ENCODE data around the gene PVALB.

The PVALB gene

DNA sequence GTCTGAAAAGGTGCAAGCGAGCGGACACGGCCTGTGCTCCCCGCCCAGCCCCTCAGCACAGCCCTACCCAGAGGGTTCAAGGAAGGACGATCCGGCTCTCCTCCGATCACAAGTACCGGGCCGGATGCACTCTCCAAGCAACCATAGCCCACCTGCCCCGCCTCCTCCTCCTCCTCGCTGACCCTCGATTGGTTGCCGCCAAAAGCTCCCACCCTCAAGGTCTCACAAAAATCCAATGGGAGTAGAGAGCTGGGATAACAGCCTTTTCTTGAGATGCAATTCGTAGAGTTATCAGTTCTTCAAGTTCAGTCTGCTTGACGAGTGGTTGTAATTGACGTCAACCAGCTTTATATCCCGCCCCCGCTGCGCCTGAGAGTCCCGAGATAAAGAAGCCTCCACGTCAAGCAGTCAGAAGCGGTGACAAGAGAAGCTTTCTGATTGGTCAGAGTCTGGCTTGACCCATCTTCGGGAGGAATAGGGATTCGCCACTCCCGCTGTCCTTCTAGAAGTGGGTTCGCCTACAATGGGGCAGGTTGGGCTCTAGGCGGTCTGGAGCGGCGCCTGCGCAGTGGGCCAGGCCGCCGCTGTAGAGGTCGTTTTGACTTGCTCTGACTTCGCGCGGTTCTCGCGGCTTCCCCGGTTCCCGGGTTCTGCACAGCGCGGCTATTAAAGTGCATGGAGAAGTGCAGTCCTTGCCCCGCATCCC is 40.7 kb downstream of the PVALB start, which contains the start of gene IFT27:
Gene IFT27 (minus strand): TSS at position 156 of the 706 bp plus-strand sequence. CDS start 412 bp downstream, outside the sequence.
- in situ Hi-C loops (cut with MboI; ENCODE audit: low sequenced_read_pairs) = no loop called here

DNA sequence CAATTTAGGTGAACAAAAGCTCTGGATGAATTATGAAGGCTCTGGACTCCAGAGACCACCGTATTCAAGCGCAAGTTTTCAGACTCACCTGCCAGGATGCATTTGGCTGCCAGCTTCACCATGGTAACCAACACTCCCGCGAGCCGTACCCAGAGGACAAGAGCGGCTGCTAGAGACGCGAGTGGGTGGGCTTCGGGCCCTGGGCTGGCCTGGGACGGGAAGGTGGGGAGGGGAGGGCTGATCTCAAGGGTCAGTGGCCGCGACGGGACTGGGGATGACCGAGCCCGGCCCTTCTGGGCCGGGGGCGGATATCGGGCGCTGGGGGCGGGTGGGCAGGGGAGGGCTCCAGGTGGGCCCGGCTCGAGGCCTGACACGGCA is 41.3 kb downstream of the PVALB start:
- in situ Hi-C loops (cut with MboI; ENCODE audit: low sequenced_read_pairs) = no loop called here

DNA sequence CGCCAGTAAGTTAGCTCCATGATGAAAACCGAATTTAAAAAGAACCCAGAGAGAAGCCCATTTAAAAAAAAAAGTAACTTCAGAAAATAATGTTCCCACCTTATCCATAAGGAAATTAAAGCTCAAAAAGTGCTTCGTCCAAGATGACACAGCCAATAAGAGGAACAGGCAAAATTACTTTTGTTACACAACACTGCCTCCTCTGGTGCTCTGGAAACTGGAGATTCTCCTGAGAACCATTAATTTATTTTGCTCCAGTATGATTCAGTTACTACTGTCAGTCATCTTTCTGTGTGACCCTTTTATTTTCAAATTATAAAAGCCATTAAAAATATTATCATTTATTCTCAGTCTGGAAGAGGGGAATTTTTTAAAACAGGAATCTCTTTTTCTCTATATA is 42.9 kb downstream of the PVALB start:
- in situ Hi-C loops (cut with MboI; ENCODE audit: low sequenced_read_pairs) = no loop called here

GRCh38 chr22:36772451-36772850 is 44.4 kb downstream of the PVALB start:
- in situ Hi-C loops (cut with MboI; ENCODE audit: low sequenced_read_pairs) = no loop called here

DNA sequence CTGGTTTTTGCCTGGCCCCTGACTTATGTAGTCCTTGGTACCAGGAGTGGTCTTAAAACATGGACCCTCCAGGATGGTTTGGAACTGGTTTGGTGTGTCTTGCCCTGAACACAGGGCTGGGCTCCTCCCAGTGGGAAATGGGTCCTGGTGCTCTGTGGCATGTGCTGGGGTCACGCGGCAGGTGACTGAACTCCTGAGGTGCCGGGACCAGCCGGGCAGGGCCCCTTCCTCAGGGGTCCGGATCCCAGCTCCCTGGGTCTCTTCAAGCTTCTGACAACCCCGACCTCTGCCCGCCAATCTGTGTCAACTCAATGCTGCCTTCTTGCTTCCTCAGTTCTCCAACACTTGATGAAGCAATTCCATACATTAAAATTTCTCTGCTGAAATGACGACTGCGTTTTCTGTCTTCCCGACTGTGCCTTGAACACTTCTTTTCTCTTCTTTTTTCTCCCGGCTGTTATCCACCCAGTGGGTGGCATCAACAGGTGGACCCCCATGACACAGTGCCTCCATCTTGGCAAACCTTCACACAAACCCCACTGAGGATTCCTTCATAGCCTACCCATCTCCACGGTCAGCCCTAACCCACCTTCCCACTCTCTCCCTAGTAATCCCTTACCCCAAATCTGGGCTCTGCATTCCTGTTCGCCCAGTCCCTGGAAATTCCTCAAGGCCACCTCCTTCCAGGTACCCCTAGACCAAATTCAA is 45.3 kb downstream of the PVALB start:
- in situ Hi-C loops (cut with MboI; ENCODE audit: low sequenced_read_pairs) = no loop called here

- in situ Hi-C loops (cut with MboI; ENCODE audit: low sequenced_read_pairs) = no loop called here
Observed at GRCh38 chr22:36770513-36771231, 46.2 kb downstream of the PVALB start.

DNA sequence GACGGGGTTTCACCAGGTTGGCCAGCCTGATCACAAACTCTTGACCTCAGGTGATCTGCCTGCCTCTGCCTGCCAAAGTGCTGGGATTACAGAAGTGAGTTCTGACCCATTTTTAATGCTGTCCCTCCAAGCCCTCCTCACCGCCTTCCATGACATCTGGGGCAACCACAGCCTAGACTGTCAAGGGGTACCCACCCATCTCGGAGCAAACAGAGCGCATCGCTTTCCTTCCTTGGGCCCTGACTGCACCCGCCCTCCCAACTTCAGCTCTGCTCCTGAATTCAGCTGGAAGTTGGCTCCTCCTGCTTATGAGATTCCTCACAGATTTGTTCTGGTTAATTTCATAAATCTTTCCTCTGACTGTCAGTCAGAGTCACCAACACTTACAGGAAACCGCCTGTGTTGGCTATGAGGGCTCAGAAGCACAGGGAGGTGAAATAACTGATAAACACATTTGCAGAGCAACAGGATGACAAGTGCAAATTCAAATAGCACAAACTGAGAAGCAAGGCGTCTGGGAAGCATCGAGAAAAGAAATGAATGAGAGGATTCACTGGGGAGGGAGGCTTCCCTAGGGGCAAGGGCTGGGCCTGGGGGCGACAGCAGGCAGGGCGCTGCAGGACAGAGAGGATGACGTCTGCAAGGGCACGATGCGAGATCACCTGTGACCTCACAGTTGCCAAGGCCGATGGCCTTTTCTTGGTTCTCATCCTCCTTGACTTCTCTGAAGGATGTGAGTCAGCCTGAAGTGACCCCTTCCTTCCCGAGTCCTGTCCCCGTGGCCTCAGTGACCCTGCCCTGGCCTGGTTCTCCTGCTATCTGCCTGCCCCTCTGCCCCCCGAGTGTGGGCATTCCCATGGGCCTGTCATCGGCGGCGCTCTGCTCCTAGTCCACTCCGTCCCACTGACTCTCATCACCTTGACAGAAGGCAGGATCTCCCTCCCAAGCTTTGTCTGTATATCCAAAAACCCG is 47.0 kb downstream of the PVALB start:
- in situ Hi-C loops (cut with MboI; ENCODE audit: low sequenced_read_pairs) = no loop called here

GRCh38 chr22:36768616-36769015 is 48.2 kb downstream of the PVALB start:
- in situ Hi-C loops (cut with MboI; ENCODE audit: low sequenced_read_pairs) = no loop called here

- in situ Hi-C loops (cut with MboI; ENCODE audit: low sequenced_read_pairs) = no loop called here
Observed at GRCh38 chr22:36768141-36768540, 48.7 kb downstream of the PVALB start.

DNA sequence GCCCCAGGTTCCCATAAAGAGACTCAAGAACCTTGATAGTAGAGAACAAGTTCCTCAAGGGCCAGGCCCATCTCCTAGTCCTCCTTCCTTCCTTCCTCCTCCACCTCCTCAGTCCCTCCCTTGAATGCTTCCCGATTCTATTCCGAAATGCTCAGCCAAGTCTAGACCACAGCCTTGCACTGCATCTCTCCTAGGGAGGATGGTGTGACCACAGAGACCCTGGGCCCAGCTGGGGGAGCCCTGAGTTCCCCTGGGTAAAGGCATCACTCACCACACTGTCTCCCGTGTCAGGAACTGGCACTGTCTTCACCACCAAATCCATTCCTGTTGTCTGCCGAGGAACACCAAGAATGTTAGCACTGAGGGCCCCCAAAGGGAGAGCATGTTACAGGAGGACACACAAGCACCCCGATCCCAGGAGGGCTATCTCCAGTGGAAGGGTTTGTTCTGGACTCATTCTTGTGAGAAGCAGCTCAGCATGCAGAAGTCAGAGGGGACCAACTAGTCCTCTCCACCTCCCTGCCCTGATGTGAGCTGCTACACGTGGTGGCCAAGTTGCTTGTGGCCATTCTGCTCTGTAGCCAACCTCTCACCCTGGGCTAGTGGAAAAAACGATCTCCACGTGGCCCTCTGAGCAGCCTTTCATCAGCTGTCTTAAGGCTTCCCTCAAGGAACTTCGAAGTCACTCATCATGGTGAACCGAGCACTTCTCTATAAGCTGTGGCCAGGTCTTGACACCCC is 49.6 kb downstream of the PVALB start:
- in situ Hi-C loops (cut with MboI; ENCODE audit: low sequenced_read_pairs) = no loop called here

DNA sequence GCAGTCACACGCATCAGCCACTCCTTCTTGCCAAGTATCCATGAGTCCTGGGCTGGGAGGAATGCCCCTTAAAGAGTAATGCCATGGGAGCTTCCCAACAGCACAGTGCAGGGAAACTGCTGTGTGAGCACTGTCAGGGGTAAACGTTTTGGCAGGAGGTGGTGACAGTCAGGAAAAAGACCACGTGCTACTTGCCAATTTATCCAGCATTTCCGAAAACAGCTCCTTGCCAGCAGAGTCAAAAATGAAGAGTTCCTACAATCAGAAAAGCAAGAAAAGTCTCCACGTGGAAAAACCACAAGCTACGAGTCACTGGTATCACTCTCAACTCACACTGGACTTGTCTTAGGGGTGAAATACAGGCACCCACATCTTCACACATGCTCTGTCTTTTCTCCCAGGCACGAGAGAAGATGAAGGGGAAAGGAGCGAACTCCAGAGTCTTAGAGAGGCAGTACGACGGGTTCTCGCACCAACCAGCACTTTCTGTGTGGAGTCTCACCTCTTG is 50.8 kb downstream of the PVALB start:
- in situ Hi-C loops (cut with MboI; ENCODE audit: low sequenced_read_pairs) = no loop called here

DNA sequence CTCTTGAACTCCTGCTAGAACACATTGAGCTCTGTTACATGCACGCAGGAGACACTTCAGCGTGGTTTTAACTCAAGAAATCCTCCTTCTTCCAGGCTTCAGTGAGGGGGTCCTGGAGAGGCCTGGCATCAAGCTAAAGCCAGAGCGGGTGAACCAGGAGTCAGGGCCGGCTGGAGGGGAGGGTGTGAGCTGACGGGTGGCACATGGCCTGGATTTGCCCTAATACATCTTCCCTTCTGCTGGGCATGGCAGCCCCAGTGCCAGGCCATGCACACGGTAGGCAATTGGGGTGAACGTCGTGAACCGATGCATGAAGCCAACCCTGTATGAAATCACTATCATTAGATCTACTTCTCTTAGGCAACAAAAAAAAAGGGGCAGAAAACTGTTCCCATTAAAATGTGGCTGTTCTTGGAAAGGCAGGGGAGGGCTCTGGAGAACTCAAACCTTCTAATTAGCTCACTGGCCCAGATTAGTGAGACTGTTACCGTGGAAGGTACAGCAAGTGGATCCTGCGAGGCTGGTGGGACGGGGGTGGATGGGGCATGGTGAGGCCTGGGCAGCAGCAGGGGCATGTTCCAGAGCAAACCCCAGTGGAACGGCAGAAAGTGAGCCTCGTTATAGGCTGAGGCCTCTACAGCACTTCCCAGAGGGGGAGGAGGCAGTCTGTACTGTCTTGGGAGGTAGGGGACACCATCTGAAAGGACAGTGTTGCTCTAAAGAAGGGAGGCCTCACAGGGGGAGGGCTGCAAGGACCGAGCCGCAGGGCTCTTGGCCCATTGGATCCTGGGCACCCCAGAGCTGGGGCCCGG is 51.5 kb downstream of the PVALB start:
- in situ Hi-C loops (cut with MboI; ENCODE audit: low sequenced_read_pairs) = no loop called here

GRCh38 chr22:36764641-36765040 is 52.2 kb downstream of the PVALB start:
- in situ Hi-C loops (cut with MboI; ENCODE audit: low sequenced_read_pairs) = no loop called here

DNA sequence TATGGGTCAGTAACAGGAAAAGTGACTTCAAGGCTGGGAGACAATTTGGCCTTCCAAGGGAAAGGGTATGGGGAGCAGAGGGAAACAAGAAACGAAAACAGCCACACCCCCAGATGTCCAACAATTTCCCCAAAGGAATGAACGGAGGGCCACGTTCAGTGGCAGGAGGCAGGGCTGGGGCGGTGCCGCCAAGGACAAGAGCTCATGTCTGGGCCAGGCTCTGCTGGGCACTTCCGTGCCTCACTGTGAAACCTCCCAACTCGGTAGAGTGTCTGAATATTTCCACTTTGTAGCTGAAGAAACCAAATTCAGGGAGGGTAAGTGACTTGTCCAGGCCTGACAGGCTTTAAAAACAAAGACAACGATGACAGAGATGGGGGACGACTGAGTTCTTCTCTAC is 52.8 kb downstream of the PVALB start:
- in situ Hi-C loops (cut with MboI; ENCODE audit: low sequenced_read_pairs) = no loop called here

DNA sequence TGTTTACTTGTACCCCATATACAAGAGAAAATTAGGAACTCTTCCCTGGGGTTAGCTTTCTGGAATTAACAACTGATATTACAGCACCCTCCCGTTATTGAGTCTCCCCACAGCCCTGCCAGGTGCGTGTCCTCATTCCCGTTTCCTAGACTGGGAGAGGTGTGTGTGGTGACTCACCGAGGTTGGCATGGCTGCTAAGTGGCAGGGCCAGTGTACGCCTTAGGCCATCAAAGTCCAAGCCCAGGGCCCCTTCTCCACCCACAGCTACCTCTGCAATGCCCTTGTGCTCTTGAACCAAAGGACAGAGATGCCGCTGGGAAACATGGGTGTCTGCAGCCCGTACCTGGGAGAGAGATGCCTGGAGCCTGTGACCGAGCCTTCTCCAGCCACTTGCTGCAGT is 53.3 kb downstream of the PVALB start:
- in situ Hi-C loops (cut with MboI; ENCODE audit: low sequenced_read_pairs) = no loop called here

- in situ Hi-C loops (cut with MboI; ENCODE audit: low sequenced_read_pairs) = no loop called here
Observed at GRCh38 chr22:36762687-36763260, 54.1 kb downstream of the PVALB start.

DNA sequence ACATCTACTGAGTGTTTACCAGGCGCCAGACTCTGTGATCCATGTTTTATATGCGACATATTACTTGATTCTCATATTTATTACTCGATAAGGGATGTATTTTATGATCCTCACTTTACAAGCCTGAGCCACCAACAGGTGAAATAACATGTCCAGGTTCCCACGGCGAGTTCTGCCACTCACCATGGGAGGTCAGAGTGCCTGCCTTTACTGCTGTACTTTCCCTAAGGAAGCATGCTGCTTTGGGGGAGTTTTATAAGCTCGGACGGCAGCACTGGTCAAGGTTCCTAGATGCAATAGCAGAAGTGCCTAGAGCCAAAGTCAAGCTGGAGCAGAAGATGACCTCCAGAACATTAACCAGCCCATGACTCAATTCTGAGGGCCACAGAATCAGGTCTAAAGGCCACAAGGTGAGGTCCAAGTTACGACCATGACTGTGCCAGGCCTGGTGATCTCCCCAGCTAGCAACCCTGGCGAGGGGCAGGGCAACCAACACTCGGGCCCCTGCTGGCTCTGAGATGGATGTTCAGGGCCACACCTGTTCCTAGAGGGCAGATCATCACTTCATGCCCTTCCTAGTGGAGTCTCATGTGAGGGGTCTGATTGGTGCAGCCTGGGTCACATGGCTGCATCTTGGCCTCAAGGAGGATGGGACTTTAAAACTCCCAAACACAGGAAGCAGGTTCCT is 55.1 kb downstream of the PVALB start:
- in situ Hi-C loops (cut with MboI; ENCODE audit: low sequenced_read_pairs) = no loop called here

- in situ Hi-C loops (cut with MboI; ENCODE audit: low sequenced_read_pairs) = no loop called here
Observed at GRCh38 chr22:36760786-36761185, 56.0 kb downstream of the PVALB start.

Data from hTERT RPE-1 (cell line).